MM.1S (cell line): ENCODE data around the gene CTDNEP1.
A peak's percentile ranks its signal among the peaks of the same experiment; 100 is the strongest.

Experiments used
- DNase-seq: peaks from one replicate; pipeline ENCODE4 v3.0.0-alpha.2; 2015
- H2AFZ ChIP-seq: fragments of 300-600 bp; sonication (generic); 2 replicates; pipeline ENCODE4 v1.6.0; 2016; ENCODE audit warnings: antibody characterized with exemption, low read length
- H3F3A ChIP-seq: fragments of 300-600 bp; sonication (generic); 2 replicates; pipeline ENCODE4 v1.6.1; 2016; ENCODE audit warnings: mild to moderate bottlenecking, antibody characterized with exemption, low read length, moderate library complexity, mixed read lengths; ENCODE audit not compliant: insufficient read depth
- H3K27ac ChIP-seq: fragments of 300-600 bp; sonication (generic); 2 replicates; pipeline ENCODE4 v1.5.1; 2016; ENCODE audit warnings: mild to moderate bottlenecking, low read length
- H3K27me3 ChIP-seq: fragments of 300-600 bp; sonication (generic); replicated peaks from 2 replicates; pipeline ENCODE4 v1.6.0; 2016; ENCODE audit warnings: low read length; ENCODE audit not compliant: insufficient read depth
- H3K36me3 ChIP-seq: fragments of 300-600 bp; sonication (generic); replicated peaks from 2 replicates; pipeline ENCODE4 v1.6.1; 2016; ENCODE audit warnings: mild to moderate bottlenecking, low read length, mixed read lengths; ENCODE audit not compliant: insufficient read depth
- H3K4me1 ChIP-seq: fragments of 300-600 bp; sonication (generic); 2 replicates; pipeline ENCODE4 v1.6.1; 2016; ENCODE audit warnings: low read length, mixed read lengths
- H3K4me2 ChIP-seq: fragments of 300-600 bp; sonication (generic); 2 replicates; pipeline ENCODE4 v1.6.0; 2016; ENCODE audit warnings: low read depth, low read length
- H3K4me3 ChIP-seq: fragments of 300-600 bp; sonication (generic); 2 replicates; pipeline ENCODE4 v1.5.1; 2016; ENCODE audit warnings: low read length, mixed read lengths
- H3K79me2 ChIP-seq: fragments of 300-600 bp; sonication (generic); 2 replicates; pipeline ENCODE4 v1.6.1; 2016; ENCODE audit warnings: mixed run types, low read length, mixed read lengths
- H3K9ac ChIP-seq: fragments of 300-600 bp; sonication (generic); 2 replicates; pipeline ENCODE4 v1.6.1; 2016; ENCODE audit warnings: low read length, mixed read lengths
- H3K9me2 ChIP-seq: fragments of 300-600 bp; sonication (generic); replicated peaks from 2 replicates; pipeline ENCODE4 v1.6.1; 2016; ENCODE audit warnings: mild to moderate bottlenecking, low read length, mixed read lengths; ENCODE audit not compliant: insufficient read depth
- H3K9me3 ChIP-seq: fragments of 300-600 bp; sonication (generic); replicated peaks from 2 replicates; pipeline ENCODE4 v1.6.1; 2016; ENCODE audit warnings: mild to moderate bottlenecking, low read length, mixed read lengths; ENCODE audit not compliant: insufficient read depth
- H4K20me1 ChIP-seq: fragments of 300-600 bp; sonication (generic); 2 replicates; pipeline ENCODE4 v1.6.1; 2016; ENCODE audit warnings: mild to moderate bottlenecking, low read length, moderate library complexity, mixed read lengths; ENCODE audit not compliant: insufficient read depth
- EZH2 ChIP-seq: fragments of 300-600 bp; sonication (generic); optimal IDR thresholded peaks from 2 replicates; pipeline ENCODE3; 2017; ENCODE audit warnings: low read depth, mild to moderate bottlenecking, antibody characterized with exemption, low read length, mixed read lengths
- EZH2phosphoT487 ChIP-seq: fragments of 300-600 bp; sonication (generic); IDR thresholded peaks from 2 replicates; pipeline ENCODE4 v1.6.1; 2018; ENCODE audit warnings: antibody characterized with exemption, low read length
- TF ChIP-seq, protein P1 (sequence below): fragments of 300-600 bp; sonication (generic); IDR thresholded peaks from 2 replicates; pipeline ENCODE4 v1.5.1; 2016; ENCODE audit warnings: antibody characterized with exemption, low read length, mixed read lengths

CTDNEP1 gene

DNA sequence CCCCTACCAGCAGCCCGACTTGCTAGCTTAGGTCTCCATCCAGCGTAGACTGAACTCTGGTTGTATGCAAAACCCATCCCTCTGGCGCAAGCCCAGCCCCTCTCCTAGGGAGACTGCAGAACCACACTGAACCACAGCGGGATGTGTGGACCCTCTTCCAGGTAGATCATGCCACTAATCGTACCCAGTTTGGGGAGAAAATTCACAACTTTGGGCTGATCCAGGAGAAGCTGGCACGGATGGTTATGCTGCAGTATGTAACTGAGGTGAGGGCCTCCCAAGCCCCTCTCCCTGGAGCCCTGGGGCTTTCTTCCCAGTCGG, 28.6 kb downstream of the CTDNEP1 start:
- no peak for DNase-seq
- Histone ChIP-seq H3K27me3 (no peaks in the 10 kb centered on the region), H3K4me2 (no peak overlapping the region), H3K9me2 (no peaks in the 10 kb centered on the region), H3K9ac (no peak overlapping the region), H3K9me3 (no peaks in the 10 kb centered on the region), H4K20me1 (no peaks in the 10 kb centered on the region), H3K36me3 (0 out of 2 replicates have a peak, but pooled peaks cover 6% of the 10 kb centered on the region), H3K27ac (no peak overlapping the region), H3F3A (no peaks in the 10 kb centered on the region), H3K4me3 (no peak overlapping the region), H3K79me2 (peaks cover 35% of the 10 kb centered on the region), H2AFZ (no peak overlapping the region), H3K4me1 (peaks cover 12% of the 10 kb centered on the region)
- TF ChIP-seq, protein P1, sequence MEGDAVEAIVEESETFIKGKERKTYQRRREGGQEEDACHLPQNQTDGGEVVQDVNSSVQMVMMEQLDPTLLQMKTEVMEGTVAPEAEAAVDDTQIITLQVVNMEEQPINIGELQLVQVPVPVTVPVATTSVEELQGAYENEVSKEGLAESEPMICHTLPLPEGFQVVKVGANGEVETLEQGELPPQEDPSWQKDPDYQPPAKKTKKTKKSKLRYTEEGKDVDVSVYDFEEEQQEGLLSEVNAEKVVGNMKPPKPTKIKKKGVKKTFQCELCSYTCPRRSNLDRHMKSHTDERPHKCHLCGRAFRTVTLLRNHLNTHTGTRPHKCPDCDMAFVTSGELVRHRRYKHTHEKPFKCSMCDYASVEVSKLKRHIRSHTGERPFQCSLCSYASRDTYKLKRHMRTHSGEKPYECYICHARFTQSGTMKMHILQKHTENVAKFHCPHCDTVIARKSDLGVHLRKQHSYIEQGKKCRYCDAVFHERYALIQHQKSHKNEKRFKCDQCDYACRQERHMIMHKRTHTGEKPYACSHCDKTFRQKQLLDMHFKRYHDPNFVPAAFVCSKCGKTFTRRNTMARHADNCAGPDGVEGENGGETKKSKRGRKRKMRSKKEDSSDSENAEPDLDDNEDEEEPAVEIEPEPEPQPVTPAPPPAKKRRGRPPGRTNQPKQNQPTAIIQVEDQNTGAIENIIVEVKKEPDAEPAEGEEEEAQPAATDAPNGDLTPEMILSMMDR: no peak
- TF ChIP-seq EZH2 (no peak), EZH2phosphoT487 (no peak)

DNA sequence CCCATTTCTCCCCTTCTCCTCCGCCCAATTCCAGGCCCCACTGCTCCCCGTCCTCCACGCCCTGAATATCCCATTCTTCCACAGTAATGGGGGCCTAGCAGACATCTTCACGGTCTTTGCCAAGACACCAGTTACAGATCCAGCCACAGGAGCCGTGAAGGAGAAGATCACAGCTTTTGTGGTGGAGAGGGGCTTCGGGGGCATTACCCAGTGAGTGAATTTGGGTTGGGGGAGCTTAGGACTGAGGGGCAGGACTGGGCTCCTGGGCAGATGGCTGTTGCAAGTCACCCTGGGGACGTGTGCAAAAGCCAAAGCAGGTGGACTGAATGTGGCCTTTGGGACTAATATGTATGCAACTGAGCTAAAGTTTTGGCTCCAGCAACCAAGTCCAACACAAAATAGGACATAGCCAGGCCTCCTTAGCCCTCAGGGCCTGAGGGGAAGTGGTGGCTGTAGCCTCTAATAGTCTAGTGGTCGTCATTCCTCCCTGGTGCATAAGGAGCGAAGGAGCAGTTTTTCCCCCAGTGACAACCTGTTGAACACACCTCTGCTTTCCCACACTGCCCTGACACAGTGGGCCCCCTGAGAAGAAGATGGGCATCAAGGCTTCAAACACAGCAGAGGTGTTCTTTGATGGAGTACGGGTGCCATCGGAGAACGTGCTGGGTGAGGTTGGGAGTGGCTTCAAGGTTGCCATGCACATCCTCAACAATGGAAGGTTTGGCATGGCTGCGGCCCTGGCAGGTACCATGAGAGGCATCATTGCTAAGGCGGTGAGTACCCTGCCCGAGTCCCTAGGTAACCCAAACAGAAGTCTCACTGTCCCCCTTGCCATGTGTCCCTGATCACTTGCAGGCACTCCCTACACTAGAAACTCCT, 29.2 kb downstream of the CTDNEP1 start:
- Histone ChIP-seq H3K27ac (no peak overlapping the region), H4K20me1 (no peaks in the 10 kb centered on the region), H3K27me3 (no peaks in the 10 kb centered on the region), H3K4me3 (no peak overlapping the region), H3K9me2 (no peaks in the 10 kb centered on the region), H3K9me3 (no peaks in the 10 kb centered on the region), H3K79me2 (peaks cover 35% of the 10 kb centered on the region), H3K9ac (no peak overlapping the region), H3K4me2 (no peak overlapping the region), H2AFZ (no peak overlapping the region), H3F3A (no peaks in the 10 kb centered on the region), H3K36me3 (0 out of 2 replicates have a peak, but pooled peaks cover 6% of the 10 kb centered on the region), H3K4me1 (peaks cover 12% of the 10 kb centered on the region)
- DNase-seq: no peak
- no peak for TF ChIP-seq EZH2phosphoT487

DNA sequence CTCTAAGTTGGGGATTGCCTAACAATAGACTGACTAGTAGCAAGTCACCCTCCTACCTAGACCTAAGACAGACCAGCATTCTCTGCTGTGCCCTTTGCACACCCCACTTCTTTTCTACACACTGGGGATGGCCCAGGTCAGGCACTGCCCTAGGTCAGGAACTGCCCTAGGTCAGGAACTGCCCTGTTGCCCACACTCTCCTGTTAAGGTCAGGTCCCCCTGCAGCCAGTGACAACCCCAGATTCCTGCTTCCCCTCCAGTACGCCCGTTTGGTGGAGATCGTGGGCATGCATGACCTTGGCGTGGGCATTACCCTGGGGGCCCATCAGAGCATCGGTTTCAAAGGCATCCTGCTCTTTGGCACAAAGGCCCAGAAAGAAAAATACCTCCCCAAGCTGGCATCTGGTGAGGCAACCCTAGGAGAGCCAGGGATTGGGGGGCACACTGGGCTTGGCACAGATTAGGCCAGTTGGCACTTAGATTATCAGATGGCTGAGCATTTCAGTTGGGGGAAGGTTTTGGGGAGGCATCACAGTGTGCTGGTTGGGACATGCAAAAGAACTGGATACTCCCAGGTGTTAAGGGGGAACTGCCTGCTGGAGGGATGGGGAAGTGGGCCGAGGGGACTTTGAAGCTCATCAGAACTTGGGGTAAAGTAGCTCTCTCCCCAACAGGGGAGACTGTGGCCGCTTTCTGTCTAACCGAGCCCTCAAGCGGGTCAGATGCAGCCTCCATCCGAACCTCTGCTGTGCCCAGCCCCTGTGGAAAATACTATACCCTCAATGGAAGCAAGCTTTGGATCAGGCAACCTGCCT, 30.0 kb downstream of the CTDNEP1 start:
- no peak overlapping the region for H3K9ac ChIP-seq
- H3F3A ChIP-seq: no peaks in the 10 kb centered on the region

More for the DNA sequence above, 30.0 kb downstream of the CTDNEP1 start:
- H3K9me2 ChIP-seq: no peaks in the 10 kb centered on the region
- no peaks in the 10 kb centered on the region for H3K9me3 ChIP-seq
- peaks cover 35% of the 10 kb centered on the region for H3K79me2 ChIP-seq
- H3K27ac ChIP-seq: no peak overlapping the region
- DNase-seq: no peak
- H2AFZ ChIP-seq: no peak overlapping the region
- H3K4me1 ChIP-seq: peaks cover 12% of the 10 kb centered on the region
- H3K36me3 ChIP-seq: 0 out of 2 replicates have a peak, but pooled peaks cover 6% of the 10 kb centered on the region
- peak overlapping the region; percentile 72; the same call in 1 of the 2 replicates for H3K4me2 ChIP-seq
- H4K20me1 ChIP-seq: no peaks in the 10 kb centered on the region
- TF ChIP-seq EZH2phosphoT487 (no peak), EZH2 (no peak)
- TF ChIP-seq, protein P1: no peak
- H3K27me3 ChIP-seq: peaks cover 6% of the 10 kb centered on the region
- H3K4me3 ChIP-seq: no peak overlapping the region; the same call in 1 of the 2 replicates
